ENCODE data around the gene TMBIM6. TPM values are rescaled to one million over a fixed set of nuclear protein-coding genes. Genes with fewer than 3 reads are reported as not detected.
A peak's percentile ranks its signal among the peaks of the same experiment; 100 is the strongest.
"Not testable (repeated sequence)": the region's sequence is repeated elsewhere in the genome, so short reads cannot be mapped to it uniquely, and the experiment has no call there.

TMBIM6 gene
- total and polyA plus RNA-seq, 8 donors, result 79.6 to 606 (median 221) TPM

DNA sequence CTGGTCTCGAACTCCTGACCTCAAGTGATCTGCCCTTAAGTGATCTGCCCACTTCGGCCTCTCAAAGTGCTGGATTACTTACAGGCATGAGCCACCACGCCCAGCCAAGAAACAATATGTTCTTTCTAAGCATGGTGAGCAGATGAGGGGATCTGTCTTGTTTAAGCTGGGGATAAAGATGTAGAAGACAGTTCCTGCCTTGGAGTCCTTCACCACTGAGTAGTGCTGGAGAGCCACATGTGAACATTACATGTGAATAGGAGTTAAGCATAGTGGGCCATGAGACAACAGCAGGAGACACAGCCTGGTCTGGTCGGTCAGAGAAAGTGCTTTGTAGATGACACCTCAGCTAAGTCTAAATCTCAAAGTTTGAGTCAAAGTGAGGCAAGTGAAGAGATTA, 26.0 kb downstream of the TMBIM6 start:
- no peaks in the 10 kb centered on the region for H3K27me3 ChIP-seq
- WGBS, 5 donors, result 61 to 75% (median 68%) methylated on average over 4 of the region's 4 CpGs
- TF ChIP-seq POLR2A (IDR thresholded peaks at IDR 0.05) (no peak), POLR2AphosphoS5 (IDR thresholded peaks at IDR 0.05) (no peak), EP300 (IDR thresholded peaks at IDR 0.05) (no peak)
- TF ChIP-seq, protein P1, sequence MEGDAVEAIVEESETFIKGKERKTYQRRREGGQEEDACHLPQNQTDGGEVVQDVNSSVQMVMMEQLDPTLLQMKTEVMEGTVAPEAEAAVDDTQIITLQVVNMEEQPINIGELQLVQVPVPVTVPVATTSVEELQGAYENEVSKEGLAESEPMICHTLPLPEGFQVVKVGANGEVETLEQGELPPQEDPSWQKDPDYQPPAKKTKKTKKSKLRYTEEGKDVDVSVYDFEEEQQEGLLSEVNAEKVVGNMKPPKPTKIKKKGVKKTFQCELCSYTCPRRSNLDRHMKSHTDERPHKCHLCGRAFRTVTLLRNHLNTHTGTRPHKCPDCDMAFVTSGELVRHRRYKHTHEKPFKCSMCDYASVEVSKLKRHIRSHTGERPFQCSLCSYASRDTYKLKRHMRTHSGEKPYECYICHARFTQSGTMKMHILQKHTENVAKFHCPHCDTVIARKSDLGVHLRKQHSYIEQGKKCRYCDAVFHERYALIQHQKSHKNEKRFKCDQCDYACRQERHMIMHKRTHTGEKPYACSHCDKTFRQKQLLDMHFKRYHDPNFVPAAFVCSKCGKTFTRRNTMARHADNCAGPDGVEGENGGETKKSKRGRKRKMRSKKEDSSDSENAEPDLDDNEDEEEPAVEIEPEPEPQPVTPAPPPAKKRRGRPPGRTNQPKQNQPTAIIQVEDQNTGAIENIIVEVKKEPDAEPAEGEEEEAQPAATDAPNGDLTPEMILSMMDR (IDR thresholded peaks at IDR 0.05), result no peak
- intact Hi-C loops (cut with DNase I; ENCODE audit: low total_unique reads), result no loop called here
- H3K4me3 ChIP-seq, result no peak overlapping the region
- DNase-seq, result no peak
- peaks cover 4 to 17% (median 14%) of the 10 kb centered on the region in 4 donors for H3K4me1 ChIP-seq
- H3K9me3 ChIP-seq, result no peaks in the 10 kb centered on the region
- peaks cover 23 to 34% (median 27%) of the 10 kb centered on the region in 4 donors for H3K36me3 ChIP-seq
- no peak overlapping the region for H3K27ac ChIP-seq

DNA sequence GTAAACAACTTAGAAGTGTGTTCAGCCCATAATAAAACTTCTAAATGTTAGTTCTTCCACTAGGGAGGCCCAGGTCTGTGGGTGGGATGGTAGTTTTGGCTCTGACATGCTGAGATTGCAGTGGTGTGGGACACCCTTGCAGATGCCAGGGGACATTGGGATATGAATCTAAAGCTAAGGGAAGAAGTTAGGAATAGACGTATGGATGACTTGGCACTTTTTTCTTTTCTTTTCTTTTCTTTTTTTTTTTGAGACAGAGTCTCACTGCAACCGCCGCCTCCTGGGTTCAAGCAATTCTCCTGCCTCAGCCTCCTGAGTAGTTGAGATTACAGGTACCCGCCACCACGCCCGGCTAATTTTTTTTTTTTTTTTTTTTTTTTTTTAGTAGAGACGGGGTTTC, 31.7 kb downstream of the TMBIM6 start:
- H3K36me3 ChIP-seq; H3K27ac ChIP-seq; intact Hi-C loops (cut with DNase I; ENCODE audit: low total_unique reads); H3K4me3 ChIP-seq; H3K9me3 ChIP-seq; DNase-seq; H3K27me3 ChIP-seq: not testable (repeated sequence)
- 70 to 92% (median 84%) methylated on average over 6 to 7 of the region's 7 CpGs for WGBS, 5 donors
- peaks cover 0 to 11% (median 0%) of the 10 kb centered on the region in 4 donors for H3K4me1 ChIP-seq

DNA sequence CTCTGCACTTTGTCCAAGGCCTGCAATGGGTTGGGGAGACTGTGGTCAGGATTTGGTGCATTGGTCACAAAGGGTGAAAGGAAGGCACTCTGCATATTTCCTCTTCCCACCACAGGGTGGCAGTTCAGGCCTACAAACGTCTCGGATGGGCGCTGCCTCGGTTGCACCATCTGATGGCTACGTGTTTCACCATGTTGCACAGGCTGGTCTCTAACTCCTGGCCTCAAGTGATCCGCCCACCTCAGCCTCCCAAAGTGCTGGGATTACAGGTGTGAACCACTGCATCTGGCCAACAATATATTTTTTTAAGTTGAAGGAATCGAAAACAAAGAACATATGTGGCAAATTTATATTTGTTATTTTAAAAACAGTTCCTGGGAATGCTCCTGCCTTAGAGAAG, 35.1 kb downstream of the TMBIM6 start:
- TF ChIP-seq EP300 (IDR thresholded peaks at IDR 0.05), result no peak
- TF ChIP-seq POLR2AphosphoS5 (IDR thresholded peaks at IDR 0.05), result peak in 1 of 3 donors; percentile 49
- no peak for TF ChIP-seq POLR2A (IDR thresholded peaks at IDR 0.05)
- TF ChIP-seq, protein P1 (IDR thresholded peaks at IDR 0.05), result peak in 5 of 7 experiments; percentile 65 to 86 (median 72)
- Histone ChIP-seq H3K9me3 (no peaks in the 10 kb centered on the region), H3K36me3 (no peaks in the 10 kb centered on the region), H3K4me3 (no peak overlapping the region), H3K27ac (no peak overlapping the region), H3K27me3 (no peaks in the 10 kb centered on the region), H3K4me1 (peaks cover 0 to 13% (median 0%) of the 10 kb centered on the region in 4 donors)
- intact Hi-C loops (cut with DNase I; ENCODE audit: low total_unique reads), result no loop called here
- DNase-seq, result peak; percentile 61 to 87
- WGBS, 5 donors, result 10 to 15% (median 12%) methylated on average over 7 of the region's 7 CpGs

DNA sequence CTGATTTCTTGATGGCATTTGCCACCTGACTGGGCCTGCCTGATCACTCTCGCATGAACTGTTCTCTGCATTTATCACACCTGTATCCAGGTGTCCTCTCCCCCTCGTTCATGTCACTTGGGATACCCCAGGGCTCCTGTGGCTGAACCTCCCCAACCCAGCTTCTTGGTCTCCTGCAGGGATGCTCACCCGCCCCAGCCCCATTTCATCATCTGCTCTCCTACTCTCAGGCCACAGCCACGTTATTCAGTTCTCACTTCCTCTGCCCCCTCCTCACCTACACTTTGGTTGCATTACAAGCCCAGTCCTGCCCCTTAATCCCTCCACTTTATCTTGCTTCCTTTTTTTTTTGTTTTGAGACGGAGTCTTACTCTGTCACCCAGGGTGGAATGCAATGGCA, 35.5 kb downstream of the TMBIM6 start:
- no peak overlapping the region for H3K4me3 ChIP-seq
- no peaks in the 10 kb centered on the region for H3K9me3 ChIP-seq
- no peak for DNase-seq
- no peaks in the 10 kb centered on the region for H3K36me3 ChIP-seq
- TF ChIP-seq EP300 (IDR thresholded peaks at IDR 0.05) (no peak), POLR2AphosphoS5 (IDR thresholded peaks at IDR 0.05) (no peak), POLR2A (IDR thresholded peaks at IDR 0.05) (no peak)
- TF ChIP-seq, protein P1 (IDR thresholded peaks at IDR 0.05), result no peak
- WGBS, 5 donors, result 73 to 88% (median 82%) methylated on average over 5 of the region's 5 CpGs
- no peak overlapping the region for H3K27ac ChIP-seq
- no peaks in the 10 kb centered on the region for H3K27me3 ChIP-seq
- H3K4me1 ChIP-seq, result peaks cover 0 to 13% (median 0%) of the 10 kb centered on the region in 4 donors
- intact Hi-C loops (cut with DNase I; ENCODE audit: low total_unique reads), result no loop called here

DNA sequence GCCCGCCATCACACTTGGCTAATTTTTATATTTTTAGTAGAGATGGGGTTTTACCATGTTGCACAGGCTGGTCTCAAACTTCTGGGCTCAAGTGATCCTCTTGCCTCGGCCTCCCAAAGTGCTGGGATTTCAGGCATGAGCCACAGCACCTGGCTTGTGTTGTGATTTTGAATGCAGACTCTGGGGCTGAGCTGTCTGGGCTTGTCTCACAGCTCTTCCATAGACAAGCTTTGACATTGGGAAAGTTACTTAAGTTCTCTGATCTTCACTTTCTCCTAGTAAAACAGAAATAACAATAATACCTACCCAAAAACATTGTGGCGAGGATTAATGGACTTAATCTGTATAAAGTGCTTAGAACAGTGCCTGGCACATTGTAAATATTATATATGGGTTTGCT, 36.0 kb downstream of the TMBIM6 start:
- Histone ChIP-seq H3K36me3 (no peaks in the 10 kb centered on the region), H3K27me3 (no peaks in the 10 kb centered on the region), H3K4me3 (no peak overlapping the region), H3K4me1 (peaks cover 0 to 13% (median 0%) of the 10 kb centered on the region in 4 donors), H3K27ac (no peak overlapping the region), H3K9me3 (no peaks in the 10 kb centered on the region)
- intact Hi-C loops (cut with DNase I; ENCODE audit: low total_unique reads), result no loop called here
- TF ChIP-seq, protein P1 (IDR thresholded peaks at IDR 0.05), result no peak
- TF ChIP-seq POLR2A (IDR thresholded peaks at IDR 0.05) (no peak), EP300 (IDR thresholded peaks at IDR 0.05) (no peak), POLR2AphosphoS5 (IDR thresholded peaks at IDR 0.05) (no peak)
- WGBS, 5 donors, result 85 to 90% (median 88%) methylated on average over 3 of the region's 3 CpGs
- DNase-seq, result no peak

Data from stomach (tissue), 9 donors.